Measurements from ENCODE around the gene CKAP2L.

- TF ChIP-seq E2F6 (IDR thresholded peaks at IDR 0.05; ENCODE audit: borderline replicate concordance in 1 of 2, extremely low read depth in 1 of 2, insufficient read depth in 1 of 2, insufficient read length in 1 of 2, low read depth in 1 of 2, low read length in 1 of 2, poor library complexity in 1 of 2, severe bottlenecking in 1 of 2), result no peak
- TF ChIP-seq POLR2AphosphoS2 (IDR thresholded peaks at IDR 0.05; ENCODE audit: low read length), result no peak
- no peak for TF ChIP-seq ETV6 (IDR thresholded peaks at IDR 0.05; ENCODE audit: borderline replicate concordance in 1 of 2, low read depth in 2 of 2, low read length in 1 of 2)
- TF ChIP-seq ETV6 (CRISPR knock-in tag; IDR thresholded peaks at IDR 0.05; ENCODE audit: borderline replicate concordance), result no peak
- TF ChIP-seq NCOR1 (IDR thresholded peaks at IDR 0.05), result no peak
- TF ChIP-seq PRDM10 (IDR thresholded peaks at IDR 0.05; ENCODE audit: partially characterized antibody), result no peak
- TF ChIP-seq HMGXB4 (CRISPR knock-in tag; IDR thresholded peaks at IDR 0.05), result no peak
- TF ChIP-seq CTCF (IDR thresholded peaks at IDR 0.05 in 2 of 3, conservative IDR thresholded peaks at IDR 0.05 in 1 of 3; ENCODE audit: insufficient read depth in 2 of 3, low read depth in 1 of 3, low read length in 3 of 3), result no peak
- TF ChIP-seq RFX5 (IDR thresholded peaks at IDR 0.05; ENCODE audit: low read depth, low read length), result no peak
- no peak for TF ChIP-seq CUX1 (CRISPR knock-in tag; IDR thresholded peaks at IDR 0.05)
Measured at GRCh38 chr2:112773556-112773955, 9.1 kb upstream of the CKAP2L start.
